CD14-positive monocyte (primary cell): ENCODE data around the gene ANAPC16. TPM values are rescaled to one million over a fixed set of nuclear protein-coding genes. Genes with fewer than 3 reads are reported as not detected.

Experiments used
- DNase-seq, 3 donors: peaks; one replicate each; pipeline ENCODE4 v3.0.0-alpha.2; 2011 to 2022
- H2AFZ ChIP-seq: 2 replicates; pipeline ENCODE4 v1.6.0; 2012; ENCODE audit warnings: mild to moderate bottlenecking, low read depth, low read length, inconsistent platforms; ENCODE audit not compliant: insufficient read depth, poor library complexity, severe bottlenecking
- H3K27ac ChIP-seq, 2 donors: 1 replicate in 1 of 2; 2 replicates in 1 of 2; pipeline ENCODE4 v1.5.1; 2012 to 2013; ENCODE audit warnings: low read length in 2 of 2, control low read depth in 1 of 2, inconsistent platforms in 1 of 2, low read depth in 1 of 2, mild to moderate bottlenecking in 1 of 2
- H3K27me3 ChIP-seq, 2 donors: one replicate each; pipeline versions ENCODE4 v1.6.0 to v1.6.1; 2011 to 2013; ENCODE audit warnings: low read length in 2 of 2; ENCODE audit not compliant: control insufficient read depth in 2 of 2, insufficient read depth in 2 of 2
- H3K36me3 ChIP-seq, 2 donors: replicated peaks in 1 of 2; 1 replicate in 1 of 2; 2 replicates in 1 of 2; pipeline versions ENCODE4 v1.5.1 to v1.6.1; 2012 to 2013; ENCODE audit warnings: low read length in 2 of 2, control low read depth in 1 of 2, inconsistent platforms in 1 of 2, mild to moderate bottlenecking in 1 of 2; ENCODE audit not compliant: insufficient read depth in 2 of 2, control insufficient read depth in 1 of 2
- H3K4me1 ChIP-seq, 2 donors: 1 replicate in 1 of 2; 2 replicates in 1 of 2; pipeline versions ENCODE4 v1.5.1 to v1.6.1; 2012 to 2013; ENCODE audit warnings: low read length in 2 of 2, control low read depth in 1 of 2, inconsistent platforms in 1 of 2, mild to moderate bottlenecking in 1 of 2, moderate library complexity in 1 of 2; ENCODE audit not compliant: insufficient read depth in 2 of 2, control insufficient read depth in 1 of 2
- H3K4me2 ChIP-seq: replicated peaks from 2 replicates; pipeline ENCODE3; 2012; ENCODE audit warnings: low read length, moderate library complexity, mild to moderate bottlenecking; ENCODE audit not compliant: poor library complexity, severe bottlenecking; ENCODE audit errors: extremely low read depth
- H3K4me3 ChIP-seq, 3 experiments: fragments of 200-600 bp in 1 of 3; sonication (generic) in 1 of 3; replicated peaks in 1 of 3; 1 replicate in 2 of 3; 2 replicates in 1 of 3; pipeline ENCODE4 v1.5.1; 2011 to 2013; ENCODE audit warnings: low read length in 3 of 3, mild to moderate bottlenecking in 3 of 3, control low read depth in 2 of 3, low read depth in 2 of 3, inconsistent platforms in 1 of 3, moderate library complexity in 1 of 3
- H3K79me2 ChIP-seq: 2 replicates; pipeline ENCODE4 v1.6.0; 2012; ENCODE audit warnings: mild to moderate bottlenecking, control low read depth, inconsistent platforms, low read length, moderate library complexity; ENCODE audit not compliant: insufficient read depth
- H3K9ac ChIP-seq: 2 replicates; pipeline ENCODE4 v1.6.0; 2017; ENCODE audit warnings: low read length, mild to moderate bottlenecking; ENCODE audit not compliant: insufficient read depth, poor library complexity, severe bottlenecking
- H3K9me3 ChIP-seq, 2 donors: replicated peaks in 1 of 2; 1 replicate in 1 of 2; 2 replicates in 1 of 2; pipeline versions ENCODE4 v1.5.1 to v1.6.1; 2012 to 2013; ENCODE audit warnings: low read length in 2 of 2, control low read depth in 1 of 2; ENCODE audit not compliant: control insufficient read depth in 1 of 2, insufficient read depth in 1 of 2
- H4K20me1 ChIP-seq: 2 replicates; pipeline ENCODE4 v1.6.0; 2012; ENCODE audit warnings: mild to moderate bottlenecking, low read length, control low read depth, moderate library complexity; ENCODE audit not compliant: insufficient read depth
- H3K27ac Mint-ChIP-seq, 7 donors: one replicate each; pipeline ENCODE4 v1.8.0; 2020; ENCODE audit warnings: mild to moderate bottlenecking in 7 of 7, mixed read lengths in 7 of 7, moderate library complexity in 6 of 7, inconsistent platforms in 2 of 7
- H3K27me3 Mint-ChIP-seq, 3 donors: one replicate each; pipeline ENCODE4 v1.8.0; 2021 to 2022; ENCODE audit warnings: low read depth in 3 of 3, mild to moderate bottlenecking in 3 of 3, mixed read lengths in 3 of 3, moderate library complexity in 3 of 3, inconsistent platforms in 1 of 3
- H3K36me3 Mint-ChIP-seq, 2 donors: one replicate each; pipeline ENCODE4 v1.8.0; 2020; ENCODE audit warnings: mixed read lengths in 2 of 2, inconsistent platforms in 1 of 2, mild to moderate bottlenecking in 1 of 2
- H3K4me1 Mint-ChIP-seq: one replicate; pipeline ENCODE4 v1.8.0; 2020; ENCODE audit warnings: mild to moderate bottlenecking, mixed read lengths
- H3K4me3 Mint-ChIP-seq, 2 donors: one replicate each; pipeline ENCODE4 v1.8.0; 2020; ENCODE audit warnings: mild to moderate bottlenecking in 2 of 2, mixed read lengths in 2 of 2, moderate library complexity in 1 of 2
- H3K9me3 Mint-ChIP-seq, 7 donors: one replicate each; pipeline ENCODE4 v1.8.0; 2020 to 2022; ENCODE audit warnings: mixed read lengths in 7 of 7, mild to moderate bottlenecking in 6 of 7, moderate library complexity in 6 of 7, inconsistent platforms in 2 of 7
- CTCF ChIP-seq: fragments of 200-600 bp; IDR thresholded peaks from one replicate; pipeline ENCODE4 v1.8.0; 2022; ENCODE audit warnings: antibody characterized with exemption, mild to moderate bottlenecking
- WGBS: methylation state at CpG from one replicate; pipeline ENCODE4 v1.1.5; 2013; ENCODE audit warnings: missing lambda C conversion rate; ENCODE audit not compliant: insufficient coverage; 5-methylcytosine and 5-hydroxymethylcytosine counted together
- intact Hi-C, 2 donors: fragments of 100-400 bp; cut with micrococcal nuclease; formaldehyde crosslinking; loops; one replicate each; pipeline versions ENCODE4 v1.15.0 to v1.15.1; 2023
- polyA plus RNA-seq, 3 donors: library from polyadenylated mRNA; depleted of rRNA in 1 of 3; unstranded in 2 of 3; stranded (reverse) in 1 of 3; fragments of 300-500 nt in 2 of 3; fragments of >200 nt in 1 of 3; fragmentation: Illumina TruSeq in 2 of 3; gene quantifications; 1 replicate in 2 of 3; 2 replicates in 1 of 3; pipeline ENCODE4 v1.2.3, GENCODE V29; 2012 to 2021

ANAPC16 gene
- polyA plus RNA-seq, 3 donors, result 65.5 to 167 (median 148) TPM

GRCh38 chr10:72277340-72277995, 61.7 kb downstream of the ANAPC16 start:
- intact Hi-C loops, result no loop called here
- peaks cover 34% of the 10 kb centered on the region for H3K4me1 Mint-ChIP-seq
- Histone ChIP-seq H4K20me1 (peaks cover 20% of the 10 kb centered on the region), H3K4me2 (no peak overlapping the region), H3K79me2 (peaks cover 6% of the 10 kb centered on the region), H3K27ac (no peak overlapping the region), H3K36me3 (no peaks in the 10 kb centered on the region), H2AFZ (no peak overlapping the region), H3K4me3 (no peak overlapping the region), H3K9me3 (no peaks in the 10 kb centered on the region), H3K9ac (no peak overlapping the region), H3K4me1 (peaks cover 26 to 36% of the 10 kb centered on the region in 2 donors), H3K27me3 (no peaks in the 10 kb centered on the region)
- peaks cover 13 to 23% of the 10 kb centered on the region in 2 donors for H3K36me3 Mint-ChIP-seq
- peaks cover 2 to 8% (median 2%) of the 10 kb centered on the region in 3 donors for H3K27me3 Mint-ChIP-seq
- peak overlapping the region in 2 of 7 donors; percentile 2 to 45 for H3K27ac Mint-ChIP-seq
- H3K9me3 Mint-ChIP-seq, result no peaks in the 10 kb centered on the region
- no peak overlapping the region for H3K4me3 Mint-ChIP-seq
- whole genome bisulfite sequencing, result 100% methylated on average over 2 of the region's 5 CpGs
- no peak for TF ChIP-seq CTCF
- no peak for DNase-seq

GRCh38 chr10:72277996-72278667, 62.3 kb downstream of the ANAPC16 start:
- no peak for TF ChIP-seq CTCF
- Histone ChIP-seq H3K27me3 (no peaks in the 10 kb centered on the region), H3K4me3 (no peak overlapping the region), H3K4me2 (no peak overlapping the region), H3K36me3 (no peaks in the 10 kb centered on the region), H3K79me2 (peaks cover 6% of the 10 kb centered on the region), H4K20me1 (peaks cover 20% of the 10 kb centered on the region), H3K4me1 (peaks cover 21 to 35% of the 10 kb centered on the region in 2 donors), H3K9ac (no peak overlapping the region), H3K27ac (no peak overlapping the region), H3K9me3 (no peaks in the 10 kb centered on the region), H2AFZ (no peak overlapping the region)
- H3K27ac Mint-ChIP-seq, result peak overlapping the region in 2 of 7 donors; percentile 15 to 73
- H3K4me3 Mint-ChIP-seq, result no peak overlapping the region
- WGBS, result 100% methylated on average over 3 of the region's 3 CpGs
- H3K9me3 Mint-ChIP-seq, result no peaks in the 10 kb centered on the region
- H3K27me3 Mint-ChIP-seq, result peaks cover 2 to 5% (median 2%) of the 10 kb centered on the region in 3 donors
- H3K36me3 Mint-ChIP-seq, result peaks cover 13 to 23% of the 10 kb centered on the region in 2 donors
- no peak for DNase-seq
- intact Hi-C loops, result no loop called here
- H3K4me1 Mint-ChIP-seq, result peaks cover 36% of the 10 kb centered on the region
